Gastrocnemius medialis (tissue), 4 donors: ENCODE results near the gene GFPT1. TPM values are rescaled to one million over a fixed set of nuclear protein-coding genes. Genes with fewer than 3 reads are reported as not detected.

Source experiments
- ATAC-seq, 2 donors: fragments of 150-250 bp; one replicate each; pipeline ENCODE4 v1.9.1; 2016
- DNase-seq, 2 donors: peaks; one replicate each; pipeline ENCODE4 v3.0.0-alpha.2; 2019
- H3K27ac ChIP-seq, 4 donors: fragments of 200-600 bp; sonication (generic); 1 replicate in 1 of 4; 2 replicates in 3 of 4; pipeline ENCODE4 v1.5.1; 2016 to 2018; ENCODE audit warnings: mild to moderate bottlenecking in 2 of 4, moderate library complexity in 1 of 4
- H3K27me3 ChIP-seq, 3 donors: fragments of 200-600 bp; sonication (generic) in 2 of 3; 1 replicate in 1 of 3; 2 replicates in 2 of 3; pipeline versions ENCODE4 v1.5.1 to v1.6.0; 2016 to 2019; ENCODE audit warnings: mild to moderate bottlenecking in 1 of 3, moderate library complexity in 1 of 3
- H3K36me3 ChIP-seq, 2 donors: fragments of 200-600 bp; sonication (generic) in 1 of 2; one replicate each; pipeline ENCODE4 v1.5.1; 2017 to 2018
- H3K4me1 ChIP-seq, 2 donors: fragments of 200-600 bp; sonication (generic) in 1 of 2; one replicate each; pipeline ENCODE4 v1.5.1; 2016 to 2017; ENCODE audit warnings: mild to moderate bottlenecking in 2 of 2
- H3K4me3 ChIP-seq, 4 donors: fragments of 200-600 bp; sonication (generic) in 3 of 4; 1 replicate in 1 of 4; 2 replicates in 3 of 4; pipeline ENCODE4 v1.5.1; 2016 to 2019; ENCODE audit warnings: mild to moderate bottlenecking in 2 of 4
- H3K9me3 ChIP-seq, 3 donors: fragments of 200-600 bp; sonication (generic) in 2 of 3; 1 replicate in 1 of 3; 2 replicates in 2 of 3; pipeline ENCODE4 v1.5.1; 2016 to 2019
- POLR2A ChIP-seq, 2 donors: fragments of 450-650 bp; IDR thresholded peaks; one replicate each; pipeline ENCODE4 v1.6.1; 2017; ENCODE audit warnings: antibody characterized with exemption in 2 of 2, mild to moderate bottlenecking in 2 of 2, moderate library complexity in 2 of 2
- in situ Hi-C, 4 donors: fragments of 200-750 bp; cut with MboI; loops; one replicate each; pipeline versions ENCODE4 v1.15.0 to v1.8.0; 2017; ENCODE audit warnings: low sequenced_read_pairs in 4 of 4
- intact Hi-C: fragments of 100-400 bp; cut with DNase I; formaldehyde crosslinking; loops from one replicate; pipeline ENCODE4 v1.15.1; 2023; ENCODE audit warnings: low total_unique reads
- total RNA-seq, 4 donors: library from RNA; depleted of rRNA; stranded (reverse); fragments of >200 nt; gene quantifications; one replicate each; pipeline versions ENCODE4 v1.1.0 to v1.2.3, GENCODE V29; 2016
- TF ChIP-seq, protein P1 (sequence below), 5 experiments: fragments of 450-650 bp in 3 of 5; fragments of 200-600 bp in 2 of 5; sonication (generic) in 2 of 5; IDR thresholded peaks in 4 of 5; conservative IDR thresholded peaks in 1 of 5; 1 replicate in 4 of 5; 2 replicates in 1 of 5; pipeline ENCODE4 v1.5.1; 2016 to 2019; ENCODE audit warnings: antibody characterized with exemption in 5 of 5, mild to moderate bottlenecking in 3 of 5, moderate library complexity in 3 of 5

GFPT1 gene
- total RNA-seq, 4 donors from 2014 or later = 12.2 to 31.4 (median 14.8) TPM

DNA sequence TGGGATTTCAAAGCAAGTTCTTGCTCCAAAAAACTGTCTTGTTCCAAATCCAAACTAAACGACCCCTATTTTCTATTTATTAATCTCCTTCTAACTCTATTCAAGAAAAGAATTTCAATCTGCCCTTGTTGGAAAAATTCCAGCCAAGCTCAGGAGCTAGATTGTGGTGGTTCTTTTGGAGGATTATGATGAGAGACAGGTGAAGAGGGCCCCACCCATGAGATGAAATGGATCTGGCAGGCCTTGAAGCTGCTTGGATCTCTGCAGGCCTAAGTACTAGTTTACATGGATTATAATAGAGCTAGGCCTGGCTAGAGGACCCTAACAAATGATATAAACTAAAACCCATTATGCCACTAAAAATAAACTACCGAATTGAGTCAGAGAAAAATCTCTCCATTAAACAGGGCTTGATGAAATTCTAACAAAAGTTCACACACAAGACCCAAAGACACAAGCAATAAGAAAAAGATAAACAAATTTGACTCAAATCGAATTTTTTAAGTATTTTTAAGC, 101.6 kb downstream of the GFPT1 start:
- Histone ChIP-seq H3K27me3 (no peaks in the 10 kb centered on the region), H3K9me3 (no peaks in the 10 kb centered on the region), H3K4me3 (no peak overlapping the region), H3K36me3 (no peaks in the 10 kb centered on the region), H3K27ac (no peak overlapping the region), H3K4me1 (no peaks in the 10 kb centered on the region)
- ATAC-seq (no peak), DNase-seq (no peak)
- intact Hi-C loops = no loop called here
- TF ChIP-seq POLR2A (IDR thresholded peaks at IDR 0.05) = no peak
- TF ChIP-seq, protein P1, sequence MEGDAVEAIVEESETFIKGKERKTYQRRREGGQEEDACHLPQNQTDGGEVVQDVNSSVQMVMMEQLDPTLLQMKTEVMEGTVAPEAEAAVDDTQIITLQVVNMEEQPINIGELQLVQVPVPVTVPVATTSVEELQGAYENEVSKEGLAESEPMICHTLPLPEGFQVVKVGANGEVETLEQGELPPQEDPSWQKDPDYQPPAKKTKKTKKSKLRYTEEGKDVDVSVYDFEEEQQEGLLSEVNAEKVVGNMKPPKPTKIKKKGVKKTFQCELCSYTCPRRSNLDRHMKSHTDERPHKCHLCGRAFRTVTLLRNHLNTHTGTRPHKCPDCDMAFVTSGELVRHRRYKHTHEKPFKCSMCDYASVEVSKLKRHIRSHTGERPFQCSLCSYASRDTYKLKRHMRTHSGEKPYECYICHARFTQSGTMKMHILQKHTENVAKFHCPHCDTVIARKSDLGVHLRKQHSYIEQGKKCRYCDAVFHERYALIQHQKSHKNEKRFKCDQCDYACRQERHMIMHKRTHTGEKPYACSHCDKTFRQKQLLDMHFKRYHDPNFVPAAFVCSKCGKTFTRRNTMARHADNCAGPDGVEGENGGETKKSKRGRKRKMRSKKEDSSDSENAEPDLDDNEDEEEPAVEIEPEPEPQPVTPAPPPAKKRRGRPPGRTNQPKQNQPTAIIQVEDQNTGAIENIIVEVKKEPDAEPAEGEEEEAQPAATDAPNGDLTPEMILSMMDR (IDR thresholded peaks at IDR 0.05 in 4 of 5, conservative IDR thresholded peaks at IDR 0.05 in 1 of 5) = no peak
- in situ Hi-C loops = no loop called here

DNA sequence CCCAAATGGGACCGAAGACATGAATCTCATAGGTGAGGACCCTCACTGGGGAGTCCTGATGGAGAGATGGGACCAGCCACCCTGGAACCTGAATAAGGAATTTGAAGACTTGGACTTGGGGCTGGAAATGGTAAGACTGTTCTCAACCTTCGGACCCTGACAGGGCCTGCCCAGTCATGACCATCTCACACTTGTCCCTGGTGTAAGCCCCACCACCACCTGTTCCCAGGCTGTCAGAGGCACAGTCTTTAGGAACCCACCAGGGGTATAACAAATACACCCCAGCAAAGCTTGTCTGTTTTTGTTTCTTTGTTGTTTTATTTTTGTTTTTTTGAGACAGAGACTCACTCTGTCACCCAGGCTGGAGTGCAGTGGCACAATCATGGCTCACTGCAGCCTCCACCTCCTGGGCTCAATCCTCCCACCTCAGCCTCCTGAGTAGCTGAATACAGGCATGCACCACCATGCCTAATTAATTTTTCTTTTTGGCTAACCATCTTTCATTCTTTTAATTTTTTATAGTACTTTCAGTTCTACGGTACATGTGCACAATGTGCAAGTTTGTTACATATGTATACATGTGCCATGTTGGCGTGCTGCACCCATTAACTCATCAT, 106.1 kb downstream of the GFPT1 start:
- no peaks in the 10 kb centered on the region for H3K36me3 ChIP-seq
- no peaks in the 10 kb centered on the region for H3K9me3 ChIP-seq
- no peak overlapping the region for H3K4me3 ChIP-seq
- no peak overlapping the region for H3K27ac ChIP-seq
- intact Hi-C loops (no loop called here), in situ Hi-C loops (no loop called here)
- TF ChIP-seq, protein P1 (IDR thresholded peaks at IDR 0.05 in 4 of 5, conservative IDR thresholded peaks at IDR 0.05 in 1 of 5) = no peak
- no peak for TF ChIP-seq POLR2A (IDR thresholded peaks at IDR 0.05)
- H3K27me3 ChIP-seq = no peaks in the 10 kb centered on the region
- DNase-seq (no peak), ATAC-seq (no peak)
- H3K4me1 ChIP-seq = no peaks in the 10 kb centered on the region

DNA sequence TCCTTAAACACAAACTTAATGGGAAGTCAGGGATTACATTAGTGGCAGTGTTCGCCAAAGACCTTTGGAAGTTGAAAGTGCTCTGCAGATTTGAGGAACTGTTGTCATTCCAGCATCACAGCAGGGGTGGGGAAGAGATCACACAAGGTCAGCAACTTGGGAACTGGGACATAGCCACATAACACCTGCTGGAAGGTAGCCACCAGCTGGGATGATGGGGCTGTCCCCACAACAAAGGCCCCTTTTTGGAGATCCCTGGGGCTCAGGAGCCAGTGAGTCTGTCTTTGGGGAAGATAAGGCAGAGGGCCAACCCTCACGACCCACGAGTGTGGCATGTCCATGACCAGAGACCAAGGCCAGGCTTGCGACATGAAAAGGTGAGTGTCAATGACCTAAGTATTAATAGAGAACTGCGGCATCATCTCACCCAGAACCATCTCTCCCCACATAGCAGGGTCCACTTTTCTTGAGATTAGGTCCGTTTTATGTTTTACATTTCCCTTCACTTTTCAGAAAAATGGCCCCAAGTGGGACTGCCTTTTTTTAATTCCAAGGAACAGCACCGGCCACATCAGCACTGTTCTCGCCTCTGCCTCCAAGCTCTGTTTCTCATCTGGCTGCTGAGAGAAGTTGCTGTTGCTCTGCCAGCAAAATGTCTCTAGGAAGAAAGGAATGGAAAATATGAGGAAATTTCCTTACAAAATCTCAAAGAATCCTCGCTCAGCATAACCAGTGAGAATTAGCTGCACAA, 106.9 kb downstream of the GFPT1 start:
- TF ChIP-seq POLR2A (IDR thresholded peaks at IDR 0.05) = no peak
- TF ChIP-seq, protein P1 (IDR thresholded peaks at IDR 0.05 in 4 of 5, conservative IDR thresholded peaks at IDR 0.05 in 1 of 5) = no peak
- intact Hi-C loops (no loop called here), in situ Hi-C loops (no loop called here)
- Histone ChIP-seq H3K4me1 (no peaks in the 10 kb centered on the region), H3K27me3 (no peaks in the 10 kb centered on the region), H3K4me3 (no peak overlapping the region), H3K36me3 (no peaks in the 10 kb centered on the region), H3K27ac (no peak overlapping the region), H3K9me3 (no peaks in the 10 kb centered on the region)
- DNase-seq (no peak), ATAC-seq (no peak)

DNA sequence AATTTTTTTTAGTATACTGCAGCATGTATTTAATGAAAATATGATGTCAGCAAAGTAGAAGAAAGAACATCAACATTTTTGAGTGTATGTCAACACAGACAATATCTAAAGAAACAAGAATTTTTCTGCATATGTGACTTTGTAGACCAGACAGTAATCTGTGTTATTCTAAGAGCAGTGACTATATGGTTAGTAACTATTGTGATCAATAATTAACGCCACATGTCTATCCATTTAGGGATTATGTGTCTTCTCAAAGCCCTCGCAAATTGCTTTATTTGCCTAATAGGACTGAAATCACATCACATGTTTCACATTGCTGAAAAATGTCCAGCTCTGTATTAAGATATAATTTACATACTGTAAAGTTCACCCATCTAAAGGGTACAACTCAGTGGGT, 107.8 kb downstream of the GFPT1 start:
- no peaks in the 10 kb centered on the region for H3K27me3 ChIP-seq
- DNase-seq (no peak), ATAC-seq (no peak)
- intact Hi-C loops = no loop called here
- H3K4me1 ChIP-seq = no peaks in the 10 kb centered on the region
- no peak overlapping the region for H3K27ac ChIP-seq
- no peaks in the 10 kb centered on the region for H3K36me3 ChIP-seq
- in situ Hi-C loops = no loop called here
- TF ChIP-seq, protein P1 (IDR thresholded peaks at IDR 0.05 in 4 of 5, conservative IDR thresholded peaks at IDR 0.05 in 1 of 5) = no peak
- no peak for TF ChIP-seq POLR2A (IDR thresholded peaks at IDR 0.05)
- H3K4me3 ChIP-seq = no peak overlapping the region
- no peaks in the 10 kb centered on the region for H3K9me3 ChIP-seq
